Activated CD4-positive, alpha-beta memory T cell treated with anti-CD3 and anti-CD28 coated beads for 36 hours (primary cell): ENCODE results near the gene CYP39A1. TPM values are rescaled to one million over a fixed set of nuclear protein-coding genes. Genes with fewer than 3 reads are reported as not detected.

Experiments
- CTCF ChIA-PET: fragments of 350-600 bp; sonication (Branson Sonifier 250); formaldehyde crosslinking; loops from one replicate; lab custom pipeline; 2021; ENCODE audit warnings: antibody characterized with exemption, inconsistent platforms; lab: Charles Lee
- POLR2A ChIA-PET: fragments of 350-600 bp; sonication (Branson Sonifier 250); formaldehyde crosslinking; loops from one replicate; lab custom pipeline; 2021; ENCODE audit warnings: antibody characterized with exemption; lab: Charles Lee
- DNase-seq: peaks from one replicate; pipeline ENCODE4 v3.0.0-alpha.2; 2020
- H3K27ac Mint-ChIP-seq: one replicate; pipeline ENCODE4 v1.8.0; 2021; ENCODE audit warnings: mixed read lengths
- H3K27me3 Mint-ChIP-seq: one replicate; pipeline ENCODE4 v1.8.0; 2021; ENCODE audit warnings: mixed read lengths
- H3K36me3 Mint-ChIP-seq: one replicate; pipeline ENCODE4 v1.8.0; 2021; ENCODE audit warnings: mixed read lengths
- H3K4me1 Mint-ChIP-seq: one replicate; pipeline ENCODE4 v1.8.0; 2021; ENCODE audit warnings: low read depth, mixed read lengths
- H3K4me3 Mint-ChIP-seq: one replicate; pipeline ENCODE4 v1.8.0; 2021; ENCODE audit warnings: mild to moderate bottlenecking, mixed read lengths
- H3K9me3 Mint-ChIP-seq: one replicate; pipeline ENCODE4 v1.8.0; 2021; ENCODE audit warnings: mixed read lengths
- intact Hi-C: fragments of 100-400 bp; cut with micrococcal nuclease; formaldehyde crosslinking; loops from one replicate; pipeline ENCODE4 v1.15.1; 2023
- total RNA-seq, 2 experiments: library from RNA; stranded (reverse); gene quantifications; one replicate each; pipeline ENCODE4 v1.2.3, GENCODE V29; 2021

Gene CYP39A1
- total RNA-seq, 2 experiments from 2014 or later: not detected

GRCh38 chr6:46612645-46613044 lies 40.0 kb downstream of the CYP39A1 start:
- ChIA-PET POLR2A (no interaction called here), CTCF (no interaction called here)

GRCh38 chr6:46610862-46611553 lies 41.6 kb downstream of the CYP39A1 start:
- no peak overlapping the region for H3K4me3 Mint-ChIP-seq
- peaks cover 11% of the 10 kb centered on the region for H3K27me3 Mint-ChIP-seq
- intact Hi-C loops: no loop called here
- CTCF ChIA-PET: no interaction called here
- no peaks in the 10 kb centered on the region for H3K36me3 Mint-ChIP-seq
- no peak for DNase-seq
- no peaks in the 10 kb centered on the region for H3K4me1 Mint-ChIP-seq
- H3K9me3 Mint-ChIP-seq: no peaks in the 10 kb centered on the region
- H3K27ac Mint-ChIP-seq: no peak overlapping the region
- POLR2A ChIA-PET: no interaction called here

More at GRCh38 chr6:46612645-46613044, 40.0 kb downstream of the CYP39A1 start:
- no peak overlapping the region for H3K27ac Mint-ChIP-seq
- no peaks in the 10 kb centered on the region for H3K9me3 Mint-ChIP-seq
- no peak overlapping the region for H3K4me3 Mint-ChIP-seq
- H3K27me3 Mint-ChIP-seq: peaks cover 14% of the 10 kb centered on the region
- DNase-seq: no peak
- intact Hi-C loops: no loop called here
- H3K4me1 Mint-ChIP-seq: no peaks in the 10 kb centered on the region
- no peaks in the 10 kb centered on the region for H3K36me3 Mint-ChIP-seq

GRCh38 chr6:46606338-46606737 lies 46.3 kb downstream of the CYP39A1 start:
- Mint-ChIP-seq H3K4me1 (no peaks in the 10 kb centered on the region), H3K4me3 (no peak overlapping the region), H3K36me3 (no peaks in the 10 kb centered on the region), H3K27ac (no peak overlapping the region), H3K27me3 (peaks cover 3% of the 10 kb centered on the region), H3K9me3 (no peaks in the 10 kb centered on the region)
- intact Hi-C loops: no loop called here
- ChIA-PET POLR2A (no interaction called here), CTCF (no interaction called here)
- DNase-seq: no peak

DNA sequence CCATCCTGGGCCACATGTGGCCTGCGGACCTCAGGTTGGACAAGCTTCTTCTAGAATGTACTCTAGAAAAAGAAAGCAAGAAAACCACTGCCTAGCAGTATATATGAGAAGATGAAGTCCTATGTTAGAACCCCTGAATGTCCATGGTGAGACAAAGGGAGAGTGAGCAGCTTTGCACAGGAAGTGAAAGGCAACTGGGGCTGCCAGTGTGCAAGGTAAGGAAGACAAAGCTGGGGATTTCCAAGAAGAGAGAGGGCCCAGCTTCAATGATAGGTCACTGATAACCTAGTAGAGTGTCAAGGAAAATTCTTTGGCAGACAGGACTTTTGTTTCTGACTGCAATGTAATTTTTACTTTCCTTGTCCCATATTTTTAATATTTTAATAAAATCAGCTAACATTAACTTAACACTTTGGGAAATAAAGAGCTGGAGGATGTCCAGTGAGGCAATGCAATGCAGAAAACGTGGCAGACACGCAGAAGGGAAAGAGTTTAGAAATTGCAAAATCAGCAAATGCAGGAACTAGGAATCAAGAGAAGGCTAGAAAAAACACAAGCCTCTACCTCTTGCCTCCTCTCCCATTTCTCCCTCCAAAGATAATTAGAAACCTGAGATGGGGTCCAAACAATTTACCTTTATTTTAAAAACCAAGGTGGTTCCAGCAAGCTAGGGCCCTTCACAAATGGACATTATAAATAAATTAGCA lies 47.4 kb downstream of the CYP39A1 start:
- ChIA-PET POLR2A (no interaction called here), CTCF (interaction anchor here (0.7 kb wide), 1 partner anchor 247 kb away, joined by 4 read pairs; no protein-coding TSS in a partner anchor)
- Mint-ChIP-seq H3K4me1 (no peaks in the 10 kb centered on the region), H3K9me3 (no peaks in the 10 kb centered on the region), H3K4me3 (no peak overlapping the region), H3K27ac (no peak overlapping the region), H3K36me3 (no peaks in the 10 kb centered on the region), H3K27me3 (peaks cover 9% of the 10 kb centered on the region)
- intact Hi-C loops: no loop called here
- DNase-seq: no peak

DNA sequence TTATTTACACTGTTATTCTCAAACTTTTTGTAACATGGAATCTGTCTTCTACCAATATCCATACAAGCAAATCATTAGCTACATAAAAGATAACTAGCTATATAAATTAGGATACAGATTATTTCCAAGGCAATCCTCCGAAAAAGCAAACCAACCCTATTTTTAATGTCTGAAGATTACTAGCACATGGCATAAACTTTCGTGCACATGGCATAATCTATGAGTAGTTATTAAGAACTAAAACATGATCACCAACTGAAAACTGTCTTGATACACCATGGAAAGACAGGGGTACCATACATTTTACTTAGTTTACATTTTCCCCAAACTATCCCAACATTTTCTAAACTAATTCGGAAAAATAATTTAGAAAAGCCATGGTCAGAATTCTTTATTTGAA lies 54.4 kb downstream of the CYP39A1 start:
- ChIA-PET POLR2A (no interaction called here), CTCF (no interaction called here)
- H3K9me3 Mint-ChIP-seq: peaks cover 9% of the 10 kb centered on the region
- peaks cover 26% of the 10 kb centered on the region for H3K27me3 Mint-ChIP-seq
- H3K4me1 Mint-ChIP-seq: no peaks in the 10 kb centered on the region
- intact Hi-C loops: no loop called here
- DNase-seq: no peak
- H3K4me3 Mint-ChIP-seq: no peak overlapping the region
- peaks cover 1% of the 10 kb centered on the region for H3K36me3 Mint-ChIP-seq
- H3K27ac Mint-ChIP-seq: no peak overlapping the region

GRCh38 chr6:46592740-46593139 lies 59.9 kb downstream of the CYP39A1 start:
- POLR2A ChIA-PET: no interaction called here

DNA sequence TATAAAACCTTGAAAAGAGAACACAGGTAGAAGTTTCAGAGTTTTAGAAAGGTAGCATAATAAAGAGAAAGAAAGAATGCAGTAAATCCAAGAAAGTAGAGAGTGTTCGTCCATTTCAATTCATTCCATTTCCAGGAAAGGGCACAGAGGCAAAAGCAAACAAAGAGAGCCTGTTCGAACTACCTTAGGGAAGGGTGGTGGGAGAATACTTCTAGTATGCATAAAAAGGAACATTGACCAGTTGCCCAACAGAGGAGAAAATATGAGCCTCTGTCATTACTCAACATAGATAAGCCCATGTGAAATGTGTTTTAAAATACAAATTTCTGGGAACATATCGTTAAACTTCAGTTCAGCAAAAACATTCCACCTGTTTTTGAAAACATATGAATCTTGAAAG lies 60.6 kb downstream of the CYP39A1 start:
- H3K36me3 Mint-ChIP-seq: peaks cover 1% of the 10 kb centered on the region
- no peaks in the 10 kb centered on the region for H3K4me1 Mint-ChIP-seq
- H3K4me3 Mint-ChIP-seq: no peak overlapping the region
- DNase-seq: no peak
- H3K9me3 Mint-ChIP-seq: peaks cover 9% of the 10 kb centered on the region
- intact Hi-C loops: no loop called here
- H3K27me3 Mint-ChIP-seq: peaks cover 13% of the 10 kb centered on the region
- POLR2A ChIA-PET: no interaction called here
- no peak overlapping the region for H3K27ac Mint-ChIP-seq
- CTCF ChIA-PET: no interaction called here

More at GRCh38 chr6:46592740-46593139, 59.9 kb downstream of the CYP39A1 start:
- Mint-ChIP-seq H3K27me3 (peaks cover 17% of the 10 kb centered on the region), H3K36me3 (peaks cover 1% of the 10 kb centered on the region), H3K27ac (no peak overlapping the region), H3K4me1 (no peaks in the 10 kb centered on the region), H3K9me3 (peaks cover 9% of the 10 kb centered on the region), H3K4me3 (no peak overlapping the region)
- CTCF ChIA-PET: no interaction called here
- intact Hi-C loops: no loop called here
- no peak for DNase-seq

DNA sequence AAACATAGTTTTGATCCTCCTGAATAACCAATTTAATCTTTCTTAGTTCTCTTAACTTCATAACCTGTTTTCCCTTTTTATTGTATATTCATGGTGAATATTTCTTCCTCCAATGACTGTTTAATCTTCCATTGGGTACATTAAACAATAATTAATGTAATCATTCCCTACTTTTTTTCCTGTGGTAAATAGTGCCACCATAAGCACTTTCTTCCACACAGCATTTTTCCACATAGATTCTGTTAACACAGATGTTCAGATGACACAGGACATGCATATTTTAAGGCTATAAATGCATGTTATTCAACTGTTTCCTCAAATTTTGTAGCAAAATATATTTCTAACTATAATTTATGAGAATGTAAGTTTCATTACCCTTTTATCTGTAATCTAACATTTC lies 61.9 kb downstream of the CYP39A1 start:
- Mint-ChIP-seq H3K4me3 (no peak overlapping the region), H3K4me1 (no peaks in the 10 kb centered on the region), H3K27me3 (peaks cover 14% of the 10 kb centered on the region), H3K27ac (no peak overlapping the region), H3K9me3 (peaks cover 9% of the 10 kb centered on the region), H3K36me3 (peaks cover 1% of the 10 kb centered on the region)
- DNase-seq: no peak
- POLR2A ChIA-PET: no interaction called here
- CTCF ChIA-PET: no interaction called here
- intact Hi-C loops: no loop called here

DNA sequence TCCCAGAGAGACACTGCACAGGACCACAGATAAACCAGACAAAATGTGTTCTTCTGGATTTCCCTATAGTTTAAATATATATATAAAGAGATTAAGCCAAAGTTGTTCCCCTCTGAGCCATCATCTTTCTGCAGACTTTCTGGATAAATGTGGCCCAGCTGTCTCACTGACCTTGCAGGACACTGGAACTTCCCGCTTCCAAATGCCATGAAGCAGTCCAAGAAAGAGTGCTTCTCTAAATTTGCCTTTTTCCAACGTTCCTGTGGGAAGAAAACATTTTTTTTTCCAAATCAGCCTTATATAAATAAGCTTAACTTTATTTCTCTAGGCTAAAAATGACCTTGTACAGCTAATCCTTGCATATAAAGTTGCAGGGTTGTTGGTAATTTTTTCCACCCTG lies 65.7 kb downstream of the CYP39A1 start:
- Mint-ChIP-seq H3K4me3 (no peak overlapping the region), H3K27me3 (peaks cover 9% of the 10 kb centered on the region), H3K4me1 (no peaks in the 10 kb centered on the region), H3K27ac (no peak overlapping the region), H3K36me3 (no peaks in the 10 kb centered on the region), H3K9me3 (no peaks in the 10 kb centered on the region)
- intact Hi-C loops: no loop called here
- ChIA-PET CTCF (no interaction called here), POLR2A (no interaction called here)
- no peak for DNase-seq

GRCh38 chr6:46584586-46584985 lies 68.0 kb downstream of the CYP39A1 start:
- ChIA-PET POLR2A (interaction anchor here (0.6 kb wide), 1 partner anchor 362 kb away, joined by 3 read pairs; no protein-coding TSS in a partner anchor), CTCF (no interaction called here)
- intact Hi-C loops: no loop called here
- no peak for DNase-seq
- Mint-ChIP-seq H3K4me1 (no peaks in the 10 kb centered on the region), H3K27ac (no peak overlapping the region), H3K27me3 (peaks cover 9% of the 10 kb centered on the region), H3K36me3 (no peaks in the 10 kb centered on the region), H3K9me3 (no peaks in the 10 kb centered on the region), H3K4me3 (no peak overlapping the region)

DNA sequence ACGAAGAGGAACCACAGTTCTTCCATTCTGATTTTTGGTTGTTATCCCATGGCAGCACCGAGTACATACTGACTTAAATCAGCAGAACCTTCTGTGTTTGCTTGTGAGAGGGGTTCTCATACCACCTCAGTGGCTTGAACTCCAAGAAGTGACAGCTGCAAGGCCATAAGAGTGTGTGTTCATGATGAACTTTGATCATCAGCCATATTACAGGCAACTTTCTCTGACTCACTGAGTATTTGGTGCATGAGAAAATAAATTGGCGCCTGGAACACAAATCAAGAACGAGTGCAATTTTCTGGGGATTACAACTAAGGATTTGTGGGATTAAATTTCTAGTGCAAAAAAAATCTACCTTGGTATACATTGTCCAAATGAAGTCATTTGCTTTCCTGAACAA lies 68.9 kb downstream of the CYP39A1 start:
- POLR2A ChIA-PET: no interaction called here
- intact Hi-C loops: no loop called here
- Mint-ChIP-seq H3K27me3 (peaks cover 9% of the 10 kb centered on the region), H3K4me1 (no peaks in the 10 kb centered on the region), H3K36me3 (no peaks in the 10 kb centered on the region), H3K9me3 (no peaks in the 10 kb centered on the region), H3K4me3 (no peak overlapping the region), H3K27ac (no peak overlapping the region)
- CTCF ChIA-PET: no interaction called here
- no peak for DNase-seq

- H3K27ac Mint-ChIP-seq: no peak overlapping the region
- peaks cover 6% of the 10 kb centered on the region for H3K27me3 Mint-ChIP-seq
- no peaks in the 10 kb centered on the region for H3K4me1 Mint-ChIP-seq
- no peaks in the 10 kb centered on the region for H3K36me3 Mint-ChIP-seq
- CTCF ChIA-PET: no interaction called here
- H3K9me3 Mint-ChIP-seq: no peaks in the 10 kb centered on the region
- H3K4me3 Mint-ChIP-seq: no peak overlapping the region
- POLR2A ChIA-PET: no interaction called here
- no peak for DNase-seq
- intact Hi-C loops: no loop called here
Observed at GRCh38 chr6:46583081-46583480, 69.5 kb downstream of the CYP39A1 start.
